Dendritic cell treated with granulocyte-macrophage colony-stimulating factor and Interleukin-4, amounts not matched to agents 40 ng/mL and 50 ng/mL, for 4 days (primary cell): ENCODE measurements around the gene RNF186.
"Not testable (repeated sequence)": the region's sequence is repeated elsewhere in the genome, so short reads cannot be mapped to it uniquely, and the experiment has no call there.

Experiments used
- H3K27ac Mint-ChIP-seq: one replicate; pipeline ENCODE4 v1.8.0; 2022; ENCODE audit warnings: mild to moderate bottlenecking, mixed read lengths
- H3K27me3 Mint-ChIP-seq: one replicate; pipeline ENCODE4 v1.8.0; 2022; ENCODE audit warnings: mild to moderate bottlenecking, mixed read lengths
- H3K36me3 Mint-ChIP-seq: one replicate; pipeline ENCODE4 v1.8.0; 2022; ENCODE audit warnings: low read depth, mixed read lengths
- H3K4me1 Mint-ChIP-seq: one replicate; pipeline ENCODE4 v1.8.0; 2022; ENCODE audit warnings: low read depth, mixed read lengths
- H3K4me3 Mint-ChIP-seq: one replicate; pipeline ENCODE4 v1.8.0; 2022; ENCODE audit warnings: mild to moderate bottlenecking, moderate library complexity, mixed read lengths
- H3K9me3 Mint-ChIP-seq: one replicate; pipeline ENCODE4 v1.8.0; 2022; ENCODE audit warnings: mixed read lengths
- intact Hi-C: fragments of 100-400 bp; cut with micrococcal nuclease; formaldehyde crosslinking; loops from one replicate; pipeline ENCODE4 v1.15.0; 2022

Gene RNF186

GRCh38 chr1:19845555-19845954 is 30.5 kb upstream of the RNF186 start:
- H3K27me3 Mint-ChIP-seq = peaks cover 39% of the 10 kb centered on the region
- no peaks in the 10 kb centered on the region for H3K9me3 Mint-ChIP-seq
- H3K4me1 Mint-ChIP-seq = peaks cover 4% of the 10 kb centered on the region
- intact Hi-C loops = no loop called here
- no peaks in the 10 kb centered on the region for H3K36me3 Mint-ChIP-seq
- H3K27ac Mint-ChIP-seq = no peak overlapping the region
- H3K4me3 Mint-ChIP-seq = no peak overlapping the region

DNA sequence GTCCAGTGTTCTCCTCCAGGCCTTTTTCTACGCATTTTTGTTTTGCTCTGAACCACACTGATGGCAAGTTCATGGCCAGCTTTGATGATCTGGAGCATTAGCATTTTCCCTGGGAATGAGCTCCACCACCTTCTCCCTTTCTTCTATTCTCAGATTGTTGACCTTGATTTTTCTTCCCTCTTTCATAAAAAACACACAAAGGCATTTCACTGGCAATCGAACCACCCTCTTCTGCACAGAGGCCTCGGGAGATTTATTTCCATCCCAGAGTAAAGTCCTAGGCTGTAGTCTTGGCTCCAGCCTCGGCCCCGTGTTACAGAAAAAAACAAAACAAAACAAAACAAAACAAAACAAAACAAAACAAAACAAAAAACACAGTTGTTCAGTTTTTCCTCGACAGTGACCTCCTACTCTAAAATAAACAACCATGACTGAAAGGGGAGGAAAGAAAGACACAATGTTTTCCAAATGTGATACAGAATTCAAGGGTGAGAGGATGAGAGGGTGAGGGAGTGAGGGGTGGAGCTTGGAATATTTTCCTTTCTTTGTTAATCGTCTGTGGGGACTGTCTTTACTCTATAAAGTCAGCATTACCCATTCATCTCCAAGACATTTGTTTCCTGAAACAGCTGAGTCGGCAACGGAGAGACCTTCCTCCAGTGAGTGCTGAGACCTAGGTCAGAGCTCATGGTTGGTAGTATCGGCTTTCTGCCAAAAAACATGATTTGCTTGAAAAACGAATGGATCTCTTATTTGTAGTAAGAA is 29.8 kb upstream of the RNF186 start:
- Mint-ChIP-seq H3K4me1 (peaks cover 4% of the 10 kb centered on the region), H3K27ac (no peak overlapping the region)

DNA sequence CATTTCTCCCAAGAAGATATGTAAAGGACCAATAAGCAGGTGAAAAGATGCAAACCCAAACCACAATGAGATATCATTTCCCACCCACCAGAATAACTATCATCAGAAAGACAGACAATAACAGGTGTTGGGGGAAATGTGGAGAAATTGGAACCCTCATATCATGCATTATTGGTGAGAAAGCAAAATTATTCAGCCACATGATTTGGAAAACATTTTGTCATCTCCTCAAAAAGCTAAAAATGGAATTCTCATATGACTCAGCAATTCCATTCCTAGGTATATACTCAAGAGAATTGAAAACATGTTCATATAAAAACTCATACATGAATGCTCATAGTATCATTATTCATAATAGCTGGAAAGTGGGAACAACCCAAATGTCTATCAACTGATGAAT is 25.1 kb upstream of the RNF186 start:
- peaks cover 20% of the 10 kb centered on the region for H3K4me1 Mint-ChIP-seq
- peaks cover 9% of the 10 kb centered on the region for H3K9me3 Mint-ChIP-seq
- peaks cover 19% of the 10 kb centered on the region for H3K27me3 Mint-ChIP-seq
- no peak overlapping the region for H3K4me3 Mint-ChIP-seq
- no peak overlapping the region for H3K27ac Mint-ChIP-seq
- H3K36me3 Mint-ChIP-seq = no peaks in the 10 kb centered on the region
- intact Hi-C loops = no loop called here

More for the DNA sequence above, 29.8 kb upstream of the RNF186 start:
- H3K27me3 Mint-ChIP-seq = peaks cover 37% of the 10 kb centered on the region
- intact Hi-C loops = no loop called here
- H3K4me3 Mint-ChIP-seq = no peak overlapping the region
- no peaks in the 10 kb centered on the region for H3K9me3 Mint-ChIP-seq
- no peaks in the 10 kb centered on the region for H3K36me3 Mint-ChIP-seq

DNA sequence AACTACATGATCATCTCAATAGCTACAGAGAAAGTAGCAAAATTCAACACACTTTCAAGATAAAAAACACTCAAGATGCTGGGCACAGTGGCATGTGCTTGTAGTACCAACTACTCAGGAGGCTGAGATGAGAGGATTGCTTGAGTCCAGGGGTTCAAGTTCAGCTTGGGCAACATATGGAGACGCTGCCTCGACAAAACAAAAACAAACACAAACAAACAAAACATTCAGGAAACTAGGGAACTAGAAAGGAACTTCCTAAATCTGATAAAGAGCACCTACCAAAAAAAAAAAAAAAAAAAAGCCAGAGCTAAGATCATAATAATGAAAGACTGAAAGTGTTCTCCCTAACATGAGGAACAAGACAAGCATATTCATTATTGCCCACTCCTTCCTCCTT is 22.8 kb upstream of the RNF186 start:
- H3K27ac Mint-ChIP-seq = no peak overlapping the region
- H3K9me3 Mint-ChIP-seq = peaks cover 9% of the 10 kb centered on the region
- H3K4me1 Mint-ChIP-seq = peaks cover 16% of the 10 kb centered on the region
- intact Hi-C loops = no loop called here
- peaks cover 18% of the 10 kb centered on the region for H3K27me3 Mint-ChIP-seq
- no peak overlapping the region for H3K4me3 Mint-ChIP-seq
- no peaks in the 10 kb centered on the region for H3K36me3 Mint-ChIP-seq

GRCh38 chr1:19835578-19835977 is 20.5 kb upstream of the RNF186 start:
- intact Hi-C loops = no loop called here
- Mint-ChIP-seq H3K4me1 (peaks cover 16% of the 10 kb centered on the region), H3K27me3 (peaks cover 29% of the 10 kb centered on the region), H3K36me3 (no peaks in the 10 kb centered on the region), H3K27ac (no peak overlapping the region), H3K9me3 (peaks cover 18% of the 10 kb centered on the region), H3K4me3 (no peak overlapping the region)

- Mint-ChIP-seq H3K4me1 (no peaks in the 10 kb centered on the region), H3K36me3 (no peaks in the 10 kb centered on the region), H3K27me3 (peaks cover 34% of the 10 kb centered on the region), H3K27ac (no peak overlapping the region), H3K4me3 (no peak overlapping the region), H3K9me3 (peaks cover 8% of the 10 kb centered on the region)
- intact Hi-C loops = no loop called here
These were observed 16.4 kb upstream of the RNF186 start for GRCh38 chr1:19831441-19831840.

DNA sequence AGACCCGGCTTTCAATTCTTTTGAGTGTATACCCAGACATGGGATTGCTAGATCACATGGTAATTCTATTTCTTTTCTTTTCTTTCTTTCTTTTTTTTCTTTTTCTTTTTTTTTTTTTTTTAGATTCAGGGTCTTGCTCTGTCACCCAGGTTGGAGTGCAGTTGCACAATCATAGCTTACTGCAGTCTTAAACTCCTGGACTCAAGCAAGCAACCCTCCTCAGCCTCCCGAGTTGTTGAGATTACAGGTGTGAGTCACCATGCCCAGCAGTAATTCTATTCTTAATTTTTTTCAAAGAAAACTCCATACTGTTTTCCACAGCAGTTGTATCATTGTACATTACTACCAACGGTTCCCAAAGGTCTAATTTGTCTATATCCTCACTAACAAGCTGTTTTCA is 13.5 kb upstream of the RNF186 start:
- intact Hi-C loops = no loop called here
- Mint-ChIP-seq H3K27ac (no peak overlapping the region), H3K27me3 (peaks cover 37% of the 10 kb centered on the region), H3K9me3 (peaks cover 8% of the 10 kb centered on the region), H3K4me1 (no peaks in the 10 kb centered on the region), H3K36me3 (no peaks in the 10 kb centered on the region), H3K4me3 (no peak overlapping the region)

GRCh38 chr1:19825298-19825697 is 10.2 kb upstream of the RNF186 start:
- no peak overlapping the region for H3K27ac Mint-ChIP-seq
- no peak overlapping the region for H3K4me3 Mint-ChIP-seq
- H3K36me3 Mint-ChIP-seq = no peaks in the 10 kb centered on the region
- no peaks in the 10 kb centered on the region for H3K4me1 Mint-ChIP-seq
- no peaks in the 10 kb centered on the region for H3K9me3 Mint-ChIP-seq
- peaks cover 25% of the 10 kb centered on the region for H3K27me3 Mint-ChIP-seq
- intact Hi-C loops = no loop called here

DNA sequence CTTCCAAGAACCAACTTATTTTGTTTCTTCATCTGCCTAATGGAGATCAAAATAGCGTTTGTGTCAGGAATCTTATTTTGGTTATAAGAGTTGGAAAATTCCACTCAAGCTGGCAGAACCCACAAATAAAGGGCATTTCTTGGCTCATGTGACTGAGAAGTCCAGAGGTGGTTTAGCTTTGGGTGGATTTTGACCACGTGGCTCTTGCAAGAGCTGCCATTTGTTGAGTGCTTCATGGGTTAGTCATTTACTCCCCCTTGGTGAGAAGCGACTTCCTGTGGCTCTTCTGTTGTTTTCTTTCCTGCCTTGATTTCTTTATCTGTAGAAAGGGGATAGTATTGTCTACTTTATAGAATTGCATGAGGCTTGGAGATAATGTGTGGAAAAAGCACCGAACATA is 9.5 kb upstream of the RNF186 start:
- intact Hi-C loops = no loop called here
- H3K36me3 Mint-ChIP-seq = no peaks in the 10 kb centered on the region
- no peaks in the 10 kb centered on the region for H3K4me1 Mint-ChIP-seq

DNA sequence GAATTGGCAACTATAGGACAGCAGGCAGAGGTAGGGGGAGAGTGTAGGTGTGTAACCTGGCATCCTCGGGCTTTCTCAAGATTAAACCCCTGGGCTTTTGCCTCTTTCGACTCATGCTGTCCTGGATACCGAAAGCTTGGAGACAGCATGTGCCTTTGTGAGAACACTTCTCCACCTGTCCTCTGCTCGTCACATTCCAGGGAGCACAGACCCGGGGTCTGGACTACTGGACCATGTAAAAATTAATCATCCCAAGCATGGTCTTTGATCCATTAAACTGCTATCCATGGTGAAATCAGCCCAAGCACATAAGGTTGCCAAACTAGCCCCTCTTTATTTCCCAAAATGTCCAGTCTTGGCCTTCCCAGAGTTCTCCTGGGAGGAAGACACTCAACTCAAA is 9.0 kb upstream of the RNF186 start:
- intact Hi-C loops = no loop called here
- Mint-ChIP-seq H3K27me3 (peaks cover 23% of the 10 kb centered on the region), H3K4me1 (no peaks in the 10 kb centered on the region), H3K9me3 (no peaks in the 10 kb centered on the region), H3K4me3 (no peak overlapping the region), H3K36me3 (no peaks in the 10 kb centered on the region), H3K27ac (no peak overlapping the region)

More for the DNA sequence above, 9.5 kb upstream of the RNF186 start:
- Mint-ChIP-seq H3K27me3 (peaks cover 23% of the 10 kb centered on the region), H3K9me3 (no peaks in the 10 kb centered on the region), H3K4me3 (no peak overlapping the region), H3K27ac (no peak overlapping the region)

DNA sequence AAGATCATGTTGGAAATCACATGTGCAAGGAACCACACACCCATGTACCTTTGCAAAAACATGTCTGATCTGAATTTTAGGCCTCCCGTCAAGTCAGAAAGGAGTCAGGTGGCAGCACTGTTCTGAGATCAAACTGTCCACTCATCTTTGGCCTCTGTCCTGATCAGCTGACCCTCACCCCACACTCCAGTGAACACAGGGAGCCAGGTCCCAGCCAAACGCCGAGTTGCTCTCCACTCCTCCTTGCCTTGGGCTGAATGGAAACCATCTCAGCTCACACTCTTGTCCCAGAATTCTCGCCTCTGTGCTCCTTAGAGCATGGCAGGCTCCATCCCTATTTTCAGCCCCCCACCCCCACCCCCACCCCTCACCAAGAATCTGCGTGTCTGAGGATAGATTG is 4.6 kb upstream of the RNF186 start:
- Mint-ChIP-seq H3K36me3 (no peaks in the 10 kb centered on the region), H3K27ac (no peak overlapping the region), H3K9me3 (no peaks in the 10 kb centered on the region), H3K27me3 (peaks cover 13% of the 10 kb centered on the region), H3K4me3 (no peak overlapping the region), H3K4me1 (no peaks in the 10 kb centered on the region)
- intact Hi-C loops = no loop called here

DNA sequence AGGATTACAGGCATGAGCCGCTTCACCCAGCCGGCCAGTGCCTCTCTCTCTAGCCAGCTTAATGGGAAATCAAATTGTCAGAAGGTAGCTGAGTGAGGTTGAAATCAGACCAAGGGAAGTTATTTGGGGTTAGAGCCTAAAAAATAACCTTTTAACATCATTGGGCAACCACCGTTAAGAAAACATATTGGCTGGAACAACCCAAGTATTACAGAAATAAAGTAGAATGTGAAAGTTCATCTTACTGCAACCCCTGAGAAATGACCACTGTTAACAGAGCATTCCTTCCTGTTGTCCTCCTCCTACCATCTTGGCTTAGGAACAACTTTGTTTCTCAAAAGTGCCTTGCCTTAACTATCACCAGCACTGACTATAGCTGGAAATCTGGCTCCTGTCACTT is 3.2 kb upstream of the RNF186 start:
- peaks cover 9% of the 10 kb centered on the region for H3K27me3 Mint-ChIP-seq
- no peaks in the 10 kb centered on the region for H3K36me3 Mint-ChIP-seq
- H3K27ac Mint-ChIP-seq = no peak overlapping the region
- intact Hi-C loops = no loop called here
- no peak overlapping the region for H3K4me3 Mint-ChIP-seq
- no peaks in the 10 kb centered on the region for H3K4me1 Mint-ChIP-seq
- H3K9me3 Mint-ChIP-seq = no peaks in the 10 kb centered on the region

DNA sequence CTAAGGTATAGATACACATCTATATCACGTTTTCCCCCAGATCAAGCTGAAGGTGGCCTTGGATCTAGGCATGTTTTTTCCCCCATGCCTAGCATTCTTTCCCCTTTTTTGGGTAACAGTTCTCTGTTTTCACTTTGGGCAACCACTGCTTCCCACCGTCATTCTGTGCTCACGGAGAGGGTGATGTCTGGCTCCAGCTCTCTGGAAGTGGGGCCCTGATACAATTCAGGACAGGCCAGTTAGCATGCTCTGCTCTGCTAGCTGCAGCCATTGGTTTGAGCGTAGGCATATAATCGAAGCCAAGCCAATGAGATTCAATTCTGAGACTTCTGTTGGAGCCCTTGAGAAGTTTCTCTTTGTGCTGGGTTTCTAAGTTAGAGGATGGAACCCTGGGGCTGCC is 2.1 kb upstream of the RNF186 start:
- Mint-ChIP-seq H3K4me3 (no peak overlapping the region), H3K4me1 (no peaks in the 10 kb centered on the region), H3K27ac (no peak overlapping the region), H3K27me3 (peaks cover 8% of the 10 kb centered on the region), H3K9me3 (no peaks in the 10 kb centered on the region), H3K36me3 (no peaks in the 10 kb centered on the region)
- intact Hi-C loops = no loop called here

- intact Hi-C loops = not testable (repeated sequence)
These were observed 1.6 kb upstream of the RNF186 start for GRCh38 chr1:19816737-19817086.

More at GRCh38 chr1:19816737-19817086, 1.6 kb upstream of the RNF186 start:
- not testable (repeated sequence) for H3K36me3 Mint-ChIP-seq, H3K9me3 Mint-ChIP-seq, H3K4me3 Mint-ChIP-seq, H3K27me3 Mint-ChIP-seq, H3K27ac Mint-ChIP-seq, H3K4me1 Mint-ChIP-seq
